Testis (tissue), 3 donors: Measurements from ENCODE around the gene CTDSPL. TPM values are rescaled to one million over a fixed set of nuclear protein-coding genes. Genes with fewer than 3 reads are reported as not detected.
A peak's percentile ranks its signal among the peaks of the same experiment; 100 is the strongest.

ENCODE experiments used
- DNase-seq: peaks from one replicate; pipeline ENCODE4 v3.0.0-alpha.2; 2019
- H3K27ac ChIP-seq, 2 donors: fragments of 200-600 bp; sonication (generic); one replicate each; pipeline ENCODE4 v1.5.1; 2019
- H3K27me3 ChIP-seq: fragments of 200-600 bp; sonication (generic); one replicate; pipeline ENCODE4 v1.5.1; 2019
- H3K36me3 ChIP-seq: fragments of 200-600 bp; sonication (generic); one replicate; pipeline ENCODE4 v1.5.1; 2017; ENCODE audit warnings: low read depth; ENCODE audit errors: missing control alignments
- H3K4me1 ChIP-seq: fragments of 200-600 bp; sonication (generic); one replicate; pipeline ENCODE4 v1.5.1; 2019
- H3K4me3 ChIP-seq, 2 donors: fragments of 200-600 bp; sonication (generic); one replicate each; pipeline ENCODE4 v1.5.1; 2017 to 2019
- H3K9me3 ChIP-seq: fragments of 200-600 bp; sonication (generic); one replicate; pipeline ENCODE4 v1.5.1; 2017
- CTCF ChIP-seq, 3 experiments: fragments of 450-650 bp in 2 of 3; fragments of 200-600 bp in 1 of 3; sonication (generic) in 1 of 3; IDR thresholded peaks; one replicate each; pipeline ENCODE4 v1.5.1; 2016 to 2019; ENCODE audit warnings: antibody characterized with exemption in 3 of 3, mild to moderate bottlenecking in 2 of 3, moderate library complexity in 1 of 3
- POLR2A ChIP-seq: fragments of 450-650 bp; IDR thresholded peaks from one replicate; pipeline ENCODE4 v1.6.1; 2017; ENCODE audit warnings: antibody characterized with exemption, mild to moderate bottlenecking, moderate library complexity
- WGBS, 2 donors: methylation state at CpG; one replicate each; pipeline ENCODE4 v1.1.5; 2018; 5-methylcytosine and 5-hydroxymethylcytosine counted together
- intact Hi-C: fragments of 100-400 bp; cut with DNase I; formaldehyde crosslinking; loops from one replicate; pipeline ENCODE4 v1.15.1; 2023; ENCODE audit warnings: low total_unique reads
- polyA plus RNA-seq: library from polyadenylated mRNA; stranded (reverse); fragments of 350-450 nt; fragmentation: Illumina TruSeq; extraction: RNeasy Lipid Tissue Mini Kit (QIAGEN cat#74804); gene quantifications from one replicate; pipeline ENCODE4 v1.2.3, GENCODE V29; 2014; ENCODE audit warnings: low read depth, low replicate concordance; ENCODE audit not compliant: insufficient read depth
- total RNA-seq, 2 donors: library from RNA; depleted of rRNA; stranded (reverse); fragments of >200 nt; gene quantifications; one replicate each; pipeline ENCODE4 v1.2.3, GENCODE V29; 2016

Gene CTDSPL
- total and polyA plus RNA-seq, 3 donors from 2014 or later, result 24.4 to 43.0 (median 32.4) TPM

GRCh38 chr3:37963016-37963415 lies 101.3 kb downstream of the CTDSPL start:
- no peak for TF ChIP-seq POLR2A
- no peak for TF ChIP-seq CTCF (IDR thresholded peaks at IDR 0.05)
- intact Hi-C loops, result no loop called here
- peak overlapping the region in 1 of 2 donors; percentile 52 for H3K27ac ChIP-seq
- WGBS, 2 donors, result 43 to 59% methylated on average over 5 of the region's 5 CpGs
- H3K4me1 ChIP-seq, result peaks cover 5% of the 10 kb centered on the region
- no peaks in the 10 kb centered on the region for H3K27me3 ChIP-seq
- H3K4me3 ChIP-seq, result no peak overlapping the region
- no peaks in the 10 kb centered on the region for H3K9me3 ChIP-seq
- no peak for DNase-seq
- peaks cover 3% of the 10 kb centered on the region for H3K36me3 ChIP-seq

- Histone ChIP-seq H3K27me3 (no peaks in the 10 kb centered on the region), H3K9me3 (no peaks in the 10 kb centered on the region), H3K27ac (peak overlapping the region in 1 of 2 donors; percentile 52), H3K4me1 (peaks cover 5% of the 10 kb centered on the region), H3K4me3 (no peak overlapping the region), H3K36me3 (peaks cover 3% of the 10 kb centered on the region)
- intact Hi-C loops, result no loop called here
- 76 to 80% methylated on average over 3 of the region's 3 CpGs for WGBS, 2 donors
- no peak for DNase-seq
- no peak for TF ChIP-seq POLR2A
- TF ChIP-seq CTCF (IDR thresholded peaks at IDR 0.05), result no peak
Measured at GRCh38 chr3:37963635-37964034, 102.0 kb downstream of the CTDSPL start.

- H3K4me3 ChIP-seq, result no peak overlapping the region
- H3K27ac ChIP-seq, result no peak overlapping the region
- 95 to 97% methylated on average over 3 of the region's 3 CpGs for WGBS, 2 donors
- H3K36me3 ChIP-seq, result peaks cover 3% of the 10 kb centered on the region
- peaks cover 10% of the 10 kb centered on the region for H3K4me1 ChIP-seq
- TF ChIP-seq POLR2A (no peak), CTCF (IDR thresholded peaks at IDR 0.05) (no peak)
- intact Hi-C loops, result no loop called here
- H3K9me3 ChIP-seq, result no peaks in the 10 kb centered on the region
- no peak for DNase-seq
- H3K27me3 ChIP-seq, result no peaks in the 10 kb centered on the region
Measured at GRCh38 chr3:37964146-37964545, 102.5 kb downstream of the CTDSPL start.

GRCh38 chr3:37964716-37965115 lies 103.0 kb downstream of the CTDSPL start:
- 91 to 94% methylated on average over 1 of the region's 1 CpG for WGBS, 2 donors
- peaks cover 16% of the 10 kb centered on the region for H3K4me1 ChIP-seq
- H3K9me3 ChIP-seq, result no peaks in the 10 kb centered on the region
- H3K27me3 ChIP-seq, result no peaks in the 10 kb centered on the region
- TF ChIP-seq CTCF (IDR thresholded peaks at IDR 0.05) (no peak), POLR2A (no peak)
- DNase-seq, result no peak
- H3K27ac ChIP-seq, result no peak overlapping the region
- no peak overlapping the region for H3K4me3 ChIP-seq
- peaks cover 3% of the 10 kb centered on the region for H3K36me3 ChIP-seq
- intact Hi-C loops, result no loop called here

GRCh38 chr3:37967260-37967881 lies 105.7 kb downstream of the CTDSPL start:
- peak; percentile 73 for DNase-seq
- WGBS, 2 donors, result 58 to 72% methylated on average over 4 to 7 of the region's 7 CpGs
- TF ChIP-seq CTCF (IDR thresholded peaks at IDR 0.05) (peak; percentile 53 to 62 (median 55)), POLR2A (no peak)
- intact Hi-C loops, result no loop called here
- H3K27me3 ChIP-seq, result no peaks in the 10 kb centered on the region
- no peaks in the 10 kb centered on the region for H3K9me3 ChIP-seq
- peaks cover 18% of the 10 kb centered on the region for H3K4me1 ChIP-seq
- H3K4me3 ChIP-seq, result no peak overlapping the region
- H3K27ac ChIP-seq, result peak overlapping the region in 1 of 2 donors; percentile 51
- H3K36me3 ChIP-seq, result peaks cover 3% of the 10 kb centered on the region
